Endodermal cell (in vitro differentiated cells): ENCODE measurements around the gene IL3RA. TPM values are rescaled to one million over a fixed set of nuclear protein-coding genes. Genes with fewer than 3 reads are reported as not detected.

Experiments used
- DNase-seq: peaks from one replicate; pipeline ENCODE4 v3.0.0-alpha.2; 2017
- H3K27ac ChIP-seq: 2 replicates; pipeline ENCODE4 v1.5.1; 2013; ENCODE audit warnings: mild to moderate bottlenecking, low read depth, low read length, moderate library complexity
- H3K27me3 ChIP-seq: 2 replicates; pipeline ENCODE4 v1.6.1; 2013; ENCODE audit warnings: mild to moderate bottlenecking, low read length, moderate library complexity; ENCODE audit not compliant: insufficient read depth, control insufficient read depth, poor library complexity, severe bottlenecking
- H3K36me3 ChIP-seq: 2 replicates; pipeline ENCODE4 v1.7.0; 2013; ENCODE audit warnings: mild to moderate bottlenecking, low read length, moderate library complexity; ENCODE audit not compliant: control insufficient read depth, insufficient read depth
- H3K4me1 ChIP-seq: one replicate; pipeline ENCODE4 v1.7.0; 2013; ENCODE audit warnings: low read length; ENCODE audit not compliant: control insufficient read depth, insufficient read depth
- H3K4me3 ChIP-seq: 2 replicates; pipeline ENCODE4 v1.5.1; 2013; ENCODE audit warnings: mild to moderate bottlenecking, low read length, moderate library complexity
- H3K9ac ChIP-seq: 2 replicates; pipeline ENCODE4 v1.6.1; 2013; ENCODE audit warnings: mild to moderate bottlenecking, low read length, moderate library complexity; ENCODE audit not compliant: poor library complexity, severe bottlenecking; ENCODE audit errors: extremely low read depth
- H3K9me3 ChIP-seq: 2 replicates; pipeline ENCODE4 v1.6.1; 2013; ENCODE audit warnings: mild to moderate bottlenecking, low read length, moderate library complexity; ENCODE audit not compliant: control insufficient read depth
- H3K27ac Mint-ChIP-seq: 2 replicates; pipeline ENCODE4 v1.8.0; 2020; ENCODE audit warnings: mixed read lengths
- H3K27me3 Mint-ChIP-seq: 2 replicates; pipeline ENCODE4 v1.8.0; 2021; ENCODE audit warnings: mild to moderate bottlenecking, mixed read lengths; ENCODE audit not compliant: insufficient read depth
- H3K36me3 Mint-ChIP-seq: 2 replicates; pipeline ENCODE4 v1.8.0; 2020; ENCODE audit warnings: low read depth, mixed read lengths
- H3K4me1 Mint-ChIP-seq: 2 replicates; pipeline ENCODE4 v1.8.0; 2020; ENCODE audit warnings: mixed read lengths
- H3K4me3 Mint-ChIP-seq: 2 replicates; pipeline ENCODE4 v1.8.0; 2020; ENCODE audit warnings: mild to moderate bottlenecking, moderate library complexity, mixed read lengths
- H3K9me3 Mint-ChIP-seq: 2 replicates; pipeline ENCODE4 v1.8.0; 2020; ENCODE audit warnings: mild to moderate bottlenecking, mixed read lengths
- CTCF ChIP-seq: fragments of 200-600 bp; sonication (generic); conservative IDR thresholded peaks from 2 replicates; pipeline ENCODE4 v1.5.0; 2021; ENCODE audit warnings: antibody characterized with exemption, mild to moderate bottlenecking
- WGBS, 2 experiments: methylation state at CpG; one replicate each; pipeline versions ENCODE4 v1.1.5 to v1.1.7; 2013; ENCODE audit warnings: missing lambda C conversion rate in 2 of 2, mixed read lengths in 1 of 2; ENCODE audit not compliant: insufficient coverage in 1 of 2, insufficient read length in 1 of 2; 5-methylcytosine and 5-hydroxymethylcytosine counted together
- long read RNA-seq, 4 experiments: library from polyadenylated mRNA in 2 of 4; library from RNA in 1 of 4; library from capped mRNA in 1 of 4; stranded (forward) in 3 of 4; unstranded in 1 of 4; transcript quantifications; one replicate each; pipeline ENCODE4 v2.0.0, GENCODE V29; 2020 to 2021; ENCODE audit warnings: inconsistent platforms in 1 of 4
- polyA plus RNA-seq, 2 experiments: library from polyadenylated mRNA; stranded (reverse); fragments of 50-300 nt; gene quantifications; one replicate each; pipeline ENCODE4 v1.2.3, GENCODE V29; 2013
- total RNA-seq, 2 donors: library from RNA; stranded (reverse); fragmentation: NEBNext Ultra II Directional in 1 of 2; extraction: Animal tissue kit (Norgen Biotek cat#: 25700) in 1 of 2; gene quantifications; 2 replicates in 1 of 2; 3 replicates in 1 of 2; pipeline ENCODE4 v1.2.1, GENCODE V29; 2021

The IL3RA gene
- total RNA-seq = not detected
- 0.14 TPM for polyA plus RNA-seq (2013, experiment 1 of 2)
- not detected for polyA plus RNA-seq (2013, experiment 2 of 2)
- long read RNA-seq, experiment 1, partial matches to known transcripts = 0 of 1 reads
- long read RNA-seq, experiment 1, other reads (novel, unspliced or antisense) = 1 of 1 reads
- long read RNA-seq, experiment 2 = 0 reads
- long read RNA-seq, experiment 3 = 0 reads
- long read RNA-seq, experiment 4 = 0 reads

GRCh38 chrX:1336331-1336943 lies at the start of gene IL3RA:
Gene IL3RA (plus strand): TSS chrX:1336785. CDS start chrX:1341766, 4,981 bp downstream.
- no peak within 1 kb of the TSS for H3K27ac ChIP-seq
- H3K4me3 ChIP-seq = no peak within 1 kb of the TSS
- H3K27me3 ChIP-seq = no peaks in the 10 kb centered on the region
- Mint-ChIP-seq H3K27ac (no peak within 1 kb of the TSS), H3K4me3 (no peak within 1 kb of the TSS), H3K4me1 (no peaks in the 10 kb centered on the region), H3K27me3 (no peaks in the 10 kb centered on the region), H3K9me3 (peaks cover 26% of the 10 kb centered on the region), H3K36me3 (no peaks in the 10 kb centered on the region)
- H3K9me3 ChIP-seq = peaks cover 10% of the 10 kb centered on the region
- 73 to 83% methylated on average over 7 to 14 of the region's 14 CpGs for WGBS, 2 experiments
- H3K36me3 ChIP-seq = no peaks in the 10 kb centered on the region
- H3K4me1 ChIP-seq = no peaks in the 10 kb centered on the region
- H3K9ac ChIP-seq = no peak within 1 kb of the TSS
- no peak for TF ChIP-seq CTCF
- DNase-seq = no peak

- no peak overlapping the region for H3K27ac Mint-ChIP-seq
- Histone ChIP-seq H3K4me1 (no peaks in the 10 kb centered on the region), H3K27me3 (no peaks in the 10 kb centered on the region), H3K9me3 (no peaks in the 10 kb centered on the region), H3K4me3 (no peak overlapping the region), H3K27ac (no peak overlapping the region), H3K36me3 (no peaks in the 10 kb centered on the region), H3K9ac (no peak overlapping the region)
- no peak overlapping the region for H3K4me3 Mint-ChIP-seq
- WGBS, 2 experiments = 92% methylated on average over 1 of the region's 1 CpG; no CpG with 5 or more reads in 1 of the 2 experiments
- H3K4me1 Mint-ChIP-seq = peaks cover 8% of the 10 kb centered on the region
- H3K9me3 Mint-ChIP-seq = peaks cover 9% of the 10 kb centered on the region
- H3K27me3 Mint-ChIP-seq = peaks cover 2% of the 10 kb centered on the region
- no peak for DNase-seq
- peaks cover 20% of the 10 kb centered on the region for H3K36me3 Mint-ChIP-seq
- no peak for TF ChIP-seq CTCF
Measured at GRCh38 chrX:1289535-1289934, 47.0 kb upstream of the IL3RA start.

- H3K4me3 ChIP-seq = no peak overlapping the region
- no peak overlapping the region for H3K27ac ChIP-seq
- peaks cover 9% of the 10 kb centered on the region for H3K9me3 Mint-ChIP-seq
- TF ChIP-seq CTCF = no peak
- no peak for DNase-seq
- WGBS, 2 experiments = 85 to 91% methylated on average over 5 to 9 of the region's 9 CpGs
- no peaks in the 10 kb centered on the region for H3K36me3 ChIP-seq
- no peak overlapping the region for H3K27ac Mint-ChIP-seq
- H3K36me3 Mint-ChIP-seq = peaks cover 25% of the 10 kb centered on the region
- H3K27me3 Mint-ChIP-seq = peaks cover 2% of the 10 kb centered on the region
- no peak overlapping the region for H3K4me3 Mint-ChIP-seq
- no peaks in the 10 kb centered on the region for H3K27me3 ChIP-seq
- no peaks in the 10 kb centered on the region for H3K4me1 ChIP-seq
- peaks cover 8% of the 10 kb centered on the region for H3K4me1 Mint-ChIP-seq
- no peak overlapping the region for H3K9ac ChIP-seq
- H3K9me3 ChIP-seq = no peaks in the 10 kb centered on the region
Measured at GRCh38 chrX:1291110-1291740, 45.4 kb upstream of the IL3RA start.
